Measurements from ENCODE around the gene ALK. TPM values are rescaled to one million over a fixed set of nuclear protein-coding genes. Genes with fewer than 3 reads are reported as not detected.
A peak's percentile ranks its signal among the peaks of the same experiment; 100 is the strongest.

The ALK gene
- polyA plus RNA-seq, 2 of the 4 experiments (the other 2 are of a cell fraction): not detected

DNA sequence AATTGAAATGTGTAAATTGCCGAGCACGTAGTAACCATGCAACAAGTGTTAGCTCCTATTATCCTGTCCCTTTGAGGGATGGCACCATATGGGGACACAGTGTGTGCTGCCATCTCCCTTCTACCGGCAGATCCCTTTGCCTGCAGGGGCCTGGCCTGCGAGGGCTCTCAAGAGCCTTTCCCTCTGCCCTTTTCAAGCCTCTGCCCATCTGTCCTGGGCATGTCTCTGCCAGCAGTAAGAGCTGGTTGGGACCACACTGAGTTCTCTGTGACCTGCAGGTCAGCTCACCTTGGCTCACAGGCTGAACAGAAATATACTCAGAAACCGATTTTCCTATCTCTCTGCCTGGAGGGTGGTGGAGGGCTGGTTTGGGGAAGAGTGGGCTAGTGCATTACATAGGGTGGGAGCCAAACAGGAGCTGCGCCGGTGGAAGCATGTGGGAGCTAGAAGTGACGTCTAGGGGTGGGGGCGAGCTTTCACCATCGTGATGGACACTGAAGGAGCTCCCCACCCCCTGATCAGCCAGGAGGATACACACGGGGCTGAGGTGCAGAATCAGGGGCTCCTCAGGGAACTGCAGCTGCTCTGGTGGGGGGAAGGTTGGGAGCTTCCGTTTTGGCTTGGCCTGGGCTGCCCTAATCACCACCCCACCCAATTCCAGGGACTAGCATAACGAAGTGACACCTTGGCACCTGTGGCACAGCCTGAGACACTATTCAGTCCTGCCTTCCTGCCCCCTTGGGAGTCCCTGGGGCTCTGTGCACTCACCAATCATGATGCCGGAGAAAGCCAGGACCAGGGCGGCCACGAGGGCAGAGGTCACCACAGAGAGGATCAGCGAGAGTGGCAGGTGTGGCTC, 696.5 kb downstream of the ALK start:
- Histone ChIP-seq H3K4me3 (no peak overlapping the region), H3K4me1 (peaks cover 12% of the 10 kb centered on the region; the same call in 1 of the 3 replicates), H3K9me3 (no peaks in the 10 kb centered on the region), H3K4me2 (no peak overlapping the region), H3K27ac (no peak overlapping the region)
- ATAC-seq (0 out of 6 replicates have a peak, but pooled peaks of 1 of the 2 experiments have one; percentile 3), FAIRE-seq (no peak), DNase-seq (ENCODE audit: low read depth in 1 of 2, low spot score in 1 of 2) (no peak)
- CTCF ChIA-PET: interaction anchor here (0.9 to 1.6 kb wide), 8 partner anchors 8 to 584 kb away, joined by 3 to 6 read pairs (median 4); no protein-coding TSS in a partner anchor
- TF ChIP-seq EP300 (IDR thresholded peaks at IDR 0.05) (no peak), CBX8 (IDR thresholded peaks at IDR 0.05) (no peak), ZC3H11A (IDR thresholded peaks at IDR 0.05) (no peak), POLR2AphosphoS2 (conservative IDR thresholded peaks at IDR 0.05; ENCODE audit: low read length) (no peak), BCL3 (IDR thresholded peaks at IDR 0.05) (no peak), KDM1A (IDR thresholded peaks at IDR 0.05; ENCODE audit: low read depth) (no peak), TP53 (CRISPR knock-in tag; IDR thresholded peaks at IDR 0.05) (no peak), RARB (CRISPR knock-in tag; IDR thresholded peaks at IDR 0.05) (no peak), HOXB13 (CRISPR knock-in tag; IDR thresholded peaks at IDR 0.05; ENCODE audit: low read depth) (no peak), HOXA7 (CRISPR knock-in tag; IDR thresholded peaks at IDR 0.05) (no peak), MAFK (IDR thresholded peaks at IDR 0.05; ENCODE audit: partially characterized antibody) (no peak), TFCP2L1 (CRISPR knock-in tag; IDR thresholded peaks at IDR 0.05) (no peak), ZFP36 (IDR thresholded peaks at IDR 0.05; ENCODE audit: borderline replicate concordance, partially characterized antibody) (no peak), CEBPB (IDR thresholded peaks at IDR 0.05) (no peak), MYC (IDR thresholded peaks at IDR 0.05; ENCODE audit: borderline replicate concordance, low read length) (no peak)
- TF ChIP-seq, protein P1, sequence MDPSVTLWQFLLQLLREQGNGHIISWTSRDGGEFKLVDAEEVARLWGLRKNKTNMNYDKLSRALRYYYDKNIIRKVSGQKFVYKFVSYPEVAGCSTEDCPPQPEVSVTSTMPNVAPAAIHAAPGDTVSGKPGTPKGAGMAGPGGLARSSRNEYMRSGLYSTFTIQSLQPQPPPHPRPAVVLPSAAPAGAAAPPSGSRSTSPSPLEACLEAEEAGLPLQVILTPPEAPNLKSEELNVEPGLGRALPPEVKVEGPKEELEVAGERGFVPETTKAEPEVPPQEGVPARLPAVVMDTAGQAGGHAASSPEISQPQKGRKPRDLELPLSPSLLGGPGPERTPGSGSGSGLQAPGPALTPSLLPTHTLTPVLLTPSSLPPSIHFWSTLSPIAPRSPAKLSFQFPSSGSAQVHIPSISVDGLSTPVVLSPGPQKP (IDR thresholded peaks at IDR 0.05; ENCODE audit: low read depth, low read length): no peak
- TF ChIP-seq, protein P2, sequence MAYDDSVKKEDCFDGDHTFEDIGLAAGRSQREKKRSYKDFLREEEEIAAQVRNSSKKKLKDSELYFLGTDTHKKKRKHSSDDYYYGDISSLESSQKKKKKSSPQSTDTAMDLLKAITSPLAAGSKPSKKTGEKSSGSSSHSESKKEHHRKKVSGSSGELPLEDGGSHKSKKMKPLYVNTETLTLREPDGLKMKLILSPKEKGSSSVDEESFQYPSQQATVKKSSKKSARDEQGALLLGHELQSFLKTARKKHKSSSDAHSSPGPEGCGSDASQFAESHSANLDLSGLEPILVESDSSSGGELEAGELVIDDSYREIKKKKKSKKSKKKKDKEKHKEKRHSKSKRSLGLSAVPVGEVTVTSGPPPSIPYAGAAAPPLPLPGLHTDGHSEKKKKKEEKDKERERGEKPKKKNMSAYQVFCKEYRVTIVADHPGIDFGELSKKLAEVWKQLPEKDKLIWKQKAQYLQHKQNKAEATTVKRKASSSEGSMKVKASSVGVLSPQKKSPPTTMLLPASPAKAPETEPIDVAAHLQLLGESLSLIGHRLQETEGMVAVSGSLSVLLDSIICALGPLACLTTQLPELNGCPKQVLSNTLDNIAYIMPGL (CRISPR knock-in tag; IDR thresholded peaks at IDR 0.05; ENCODE audit: borderline replicate concordance): no peak
- TF ChIP-seq, protein P3, sequence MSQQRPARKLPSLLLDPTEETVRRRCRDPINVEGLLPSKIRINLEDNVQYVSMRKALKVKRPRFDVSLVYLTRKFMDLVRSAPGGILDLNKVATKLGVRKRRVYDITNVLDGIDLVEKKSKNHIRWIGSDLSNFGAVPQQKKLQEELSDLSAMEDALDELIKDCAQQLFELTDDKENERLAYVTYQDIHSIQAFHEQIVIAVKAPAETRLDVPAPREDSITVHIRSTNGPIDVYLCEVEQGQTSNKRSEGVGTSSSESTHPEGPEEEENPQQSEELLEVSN (IDR thresholded peaks at IDR 0.05; ENCODE audit: borderline replicate concordance, low read depth): no peak
- 61% methylated on average over 17 of the region's 17 CpGs for WGBS (ENCODE audit: missing lambda C conversion rate)
- POLR2A ChIA-PET: interaction anchor here (0.6 kb wide), 1 partner anchor 871 kb away, joined by 6 read pairs; no protein-coding TSS in a partner anchor

- peaks cover 12% of the 10 kb centered on the region; the same call in 1 of the 3 replicates for H3K4me1 ChIP-seq
- DNase-seq (ENCODE audit: low read depth in 1 of 2, low spot score in 1 of 2) (no peak), ATAC-seq (peak; percentile 5 to 22; a peak in 3 of 6 replicates), FAIRE-seq (no peak)
- H3K27ac ChIP-seq: no peak overlapping the region
- POLR2A ChIA-PET: no interaction called here
- H3K4me3 ChIP-seq: no peak overlapping the region
- CTCF ChIA-PET: interaction anchor here (1.0 to 1.6 kb wide), 4 partner anchors 9 to 265 kb away, joined by 3 to 4 read pairs (median 4); no protein-coding TSS in a partner anchor
- no peak overlapping the region for H3K4me2 ChIP-seq
- no peaks in the 10 kb centered on the region for H3K9me3 ChIP-seq
- TF ChIP-seq ZSCAN20 (CRISPR knock-in tag; IDR thresholded peaks at IDR 0.05) (no peak), FOSL2 (IDR thresholded peaks at IDR 0.05) (no peak), FOSL2 (CRISPR knock-in tag; IDR thresholded peaks at IDR 0.05) (0 out of 2 replicates have a peak, but pooled peaks have one; percentile 6)
- 65% methylated on average over 7 of the region's 7 CpGs for WGBS (ENCODE audit: missing lambda C conversion rate)
Observed at GRCh38 chr2:29223851-29224692, 697.3 kb downstream of the ALK start.

All from A549 (cell line).